CD4-positive, alpha-beta memory T cell (primary cell): ENCODE data around the gene ZBTB45. TPM values are rescaled to one million over a fixed set of nuclear protein-coding genes. Genes with fewer than 3 reads are reported as not detected.

Experiments used
- CTCF ChIA-PET: fragments of 350-600 bp; sonication (Branson Sonifier 250); formaldehyde crosslinking; loops from one replicate; lab custom pipeline; 2021; ENCODE audit warnings: inconsistent platforms; ENCODE audit not compliant: partially characterized antibody; lab: Charles Lee
- POLR2A ChIA-PET: fragments of 350-600 bp; sonication (Branson Sonifier 250); formaldehyde crosslinking; loops from one replicate; lab custom pipeline; 2021; ENCODE audit not compliant: partially characterized antibody; lab: Charles Lee
- DNase-seq, 5 donors: peaks; one replicate each; pipeline versions ENCODE4 v3.0.0 to v3.0.0-alpha.2; 2020 to 2022; ENCODE audit warnings: mixed read lengths in 1 of 5
- H3K27ac ChIP-seq: one replicate; pipeline ENCODE4 v1.7.0; 2013; ENCODE audit warnings: low read depth, low read length
- H3K27me3 ChIP-seq: 2 replicates; pipeline ENCODE4 v1.7.0; 2013; ENCODE audit warnings: mild to moderate bottlenecking, low read length, moderate library complexity; ENCODE audit not compliant: insufficient read depth
- H3K36me3 ChIP-seq: 2 replicates; pipeline ENCODE4 v1.7.0; 2013; ENCODE audit warnings: mild to moderate bottlenecking, low read length, moderate library complexity; ENCODE audit not compliant: insufficient read depth
- H3K4me1 ChIP-seq: 2 replicates; pipeline ENCODE4 v1.7.0; 2013; ENCODE audit warnings: mild to moderate bottlenecking, low read length, moderate library complexity; ENCODE audit not compliant: insufficient read depth
- H3K4me3 ChIP-seq, 2 donors: one replicate each; pipeline ENCODE4 v1.7.0; 2013; ENCODE audit warnings: low read length in 2 of 2, mild to moderate bottlenecking in 1 of 2
- H3K9me3 ChIP-seq, 2 donors: one replicate each; pipeline ENCODE4 v1.7.0; 2013; ENCODE audit warnings: low read length in 2 of 2, control low read depth in 1 of 2; ENCODE audit not compliant: control insufficient read depth in 1 of 2
- H3K27ac Mint-ChIP-seq, 7 donors: one replicate each; pipeline ENCODE4 v1.8.0; 2020 to 2021; ENCODE audit warnings: mixed read lengths in 7 of 7, mild to moderate bottlenecking in 6 of 7, inconsistent platforms in 3 of 7, moderate library complexity in 3 of 7
- H3K27me3 Mint-ChIP-seq, 2 donors: one replicate each; pipeline ENCODE4 v1.8.0; 2020 to 2021; ENCODE audit warnings: mixed read lengths in 2 of 2
- H3K36me3 Mint-ChIP-seq, 2 donors: one replicate each; pipeline ENCODE4 v1.8.0; 2020 to 2021; ENCODE audit warnings: mixed read lengths in 2 of 2, inconsistent platforms in 1 of 2, mild to moderate bottlenecking in 1 of 2
- H3K4me1 Mint-ChIP-seq, 4 donors: one replicate each; pipeline ENCODE4 v1.8.0; 2020 to 2021; ENCODE audit warnings: mixed read lengths in 4 of 4, mild to moderate bottlenecking in 1 of 4
- H3K4me3 Mint-ChIP-seq, 8 donors: one replicate each; pipeline ENCODE4 v1.8.0; 2020 to 2021; ENCODE audit warnings: mixed read lengths in 8 of 8, mild to moderate bottlenecking in 7 of 8, moderate library complexity in 6 of 8, inconsistent platforms in 3 of 8
- H3K9me3 Mint-ChIP-seq, 8 donors: one replicate each; pipeline ENCODE4 v1.8.0; 2020 to 2021; ENCODE audit warnings: mixed read lengths in 8 of 8, mild to moderate bottlenecking in 5 of 8, inconsistent platforms in 3 of 8, moderate library complexity in 1 of 8
- intact Hi-C: fragments of 100-400 bp; cut with micrococcal nuclease; formaldehyde crosslinking; loops from one replicate; pipeline ENCODE4 v1.15.1; 2023
- polyA plus RNA-seq, 2 donors: library from polyadenylated mRNA; unstranded; fragments of 300-500 nt; fragmentation: Illumina TruSeq; gene quantifications; one replicate each; pipeline ENCODE4 v1.2.3, GENCODE V29; 2021
- total RNA-seq, 2 experiments: library from RNA; stranded (reverse); gene quantifications; one replicate each; pipeline ENCODE4 v1.2.3, GENCODE V29; 2021

ZBTB45 gene
- total and polyA plus RNA-seq, 4 experiments from 2014 or later: 1.9 to 19.8 (median 13.0) TPM

- Histone ChIP-seq H3K27ac (no peak overlapping the region), H3K4me1 (peaks cover 21% of the 10 kb centered on the region), H3K36me3 (no peaks in the 10 kb centered on the region), H3K9me3 (no peaks in the 10 kb centered on the region), H3K4me3 (no peak overlapping the region), H3K27me3 (no peaks in the 10 kb centered on the region)
- intact Hi-C loops: no loop called here
- peaks cover 14 to 27% (median 22%) of the 10 kb centered on the region in 4 donors for H3K4me1 Mint-ChIP-seq
- DNase-seq: no peak
- H3K27me3 Mint-ChIP-seq: no peaks in the 10 kb centered on the region
- peak overlapping the region in 5 of 7 donors; percentile 14 to 62 (median 21) for H3K27ac Mint-ChIP-seq
- H3K9me3 Mint-ChIP-seq: no peaks in the 10 kb centered on the region
- peaks cover 0 to 13% of the 10 kb centered on the region in 2 donors for H3K36me3 Mint-ChIP-seq
- CTCF ChIA-PET: interaction anchor here (1.0 to 13.8 kb wide), 4 partner anchors 9 to 58 kb away, joined by 3 to 260 read pairs (median 7); partner anchors contain the start of gene SLC27A5
- H3K4me3 Mint-ChIP-seq: no peak overlapping the region
- POLR2A ChIA-PET: interaction anchor here (5.4 kb wide), 1 partner anchor 32 kb away, joined by 86 read pairs; the partner anchor contains the start of gene CHMP2A
Observed at GRCh38 chr19:58522709-58523108, 3.1 kb upstream of the ZBTB45 start.

GRCh38 chr19:58521651-58522050 lies 2.0 kb upstream of the ZBTB45 start:
- POLR2A ChIA-PET: interaction anchor here (3.0 to 5.4 kb wide), 6 partner anchors 24 to 339 kb away, joined by 27 to 96 read pairs (median 46); partner anchors contain the start of genes CHMP2A, MZF1, TRIM28 and UBE2M
- peaks cover 4% of the 10 kb centered on the region for H3K36me3 ChIP-seq
- Mint-ChIP-seq H3K27ac (peak overlapping the region in 3 of 7 donors; percentile 51 to 84 (median 77)), H3K9me3 (no peaks in the 10 kb centered on the region), H3K4me1 (peaks cover 14 to 37% (median 25%) of the 10 kb centered on the region in 4 donors), H3K36me3 (peaks cover 0 to 13% of the 10 kb centered on the region in 2 donors), H3K4me3 (peak overlapping the region in 3 of 8 donors; percentile 28 to 55 (median 34)), H3K27me3 (no peaks in the 10 kb centered on the region)
- H3K9me3 ChIP-seq: no peaks in the 10 kb centered on the region
- no peak overlapping the region for H3K27ac ChIP-seq
- DNase-seq: no peak
- no peaks in the 10 kb centered on the region for H3K27me3 ChIP-seq
- peaks cover 25% of the 10 kb centered on the region for H3K4me1 ChIP-seq
- CTCF ChIA-PET: interaction anchor here (0.7 to 13.8 kb wide), 4 partner anchors 8 to 59 kb away, joined by 5 to 260 read pairs (median 10); partner anchors contain the start of gene MZF1
- no peak overlapping the region for H3K4me3 ChIP-seq
- intact Hi-C loops: no loop called here

- H3K27me3 ChIP-seq: no peaks in the 10 kb centered on the region
- ChIA-PET POLR2A (interaction anchor here (0.7 to 5.4 kb wide), 30 partner anchors 12 to 1109 kb away, joined by 3 to 96 read pairs (median 8); partner anchors contain the start of genes CHMP2A, ERVK3-1, MZF1 and RPS5), CTCF (interaction anchor here (0.7 to 13.8 kb wide), 28 partner anchors 9 to 604 kb away, joined by 3 to 260 read pairs (median 4); partner anchors contain the start of genes CHMP2A, MZF1, SLC27A5 and TRIM28)
- peaks cover 13% of the 10 kb centered on the region for H3K36me3 ChIP-seq
- Mint-ChIP-seq H3K27ac (peak overlapping the region; percentile 97 to 99 (median 98)), H3K36me3 (peaks cover 6 to 17% of the 10 kb centered on the region in 2 donors), H3K27me3 (no peaks in the 10 kb centered on the region), H3K9me3 (no peaks in the 10 kb centered on the region), H3K4me3 (peak overlapping the region; percentile 92 to 97 (median 95)), H3K4me1 (peaks cover 14 to 47% (median 28%) of the 10 kb centered on the region in 4 donors)
- H3K4me3 ChIP-seq: peak overlapping the region; percentile 81 to 88
- no peaks in the 10 kb centered on the region for H3K9me3 ChIP-seq
- intact Hi-C loops: loop anchor here (1.0 kb wide), 2 partner anchors 53 to 61 kb away; partner anchors contain the start of gene MZF1
- no peak for DNase-seq
- H3K4me1 ChIP-seq: peaks cover 25% of the 10 kb centered on the region
- peak overlapping the region; percentile 82 for H3K27ac ChIP-seq
Observed at GRCh38 chr19:58520257-58520599, 618 bp upstream of the ZBTB45 start.

DNA sequence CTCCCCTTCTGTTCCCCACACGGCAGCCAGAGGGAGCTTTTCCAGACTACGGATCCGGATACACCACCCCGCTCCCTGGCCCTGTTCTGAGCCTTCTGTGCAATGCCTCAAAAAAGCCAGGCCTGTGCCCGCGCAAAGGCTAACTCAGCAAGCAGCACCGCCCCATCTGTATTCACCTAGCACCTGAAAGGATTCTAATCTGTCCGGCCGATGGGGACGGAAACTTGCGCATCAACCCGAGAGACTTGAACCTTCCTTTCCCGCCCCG lies 589 bp downstream of the ZBTB45 start:
- Histone ChIP-seq H3K9me3 (no peaks in the 10 kb centered on the region), H3K4me3 (peak overlapping the region; percentile 76 to 88), H3K36me3 (peaks cover 13% of the 10 kb centered on the region), H3K27me3 (no peaks in the 10 kb centered on the region), H3K4me1 (peaks cover 32% of the 10 kb centered on the region), H3K27ac (peak overlapping the region; percentile 82)
- Mint-ChIP-seq H3K27ac (peak overlapping the region; percentile 97 to 99 (median 98)), H3K4me1 (peaks cover 17 to 59% (median 35%) of the 10 kb centered on the region in 4 donors), H3K36me3 (peaks cover 6 to 18% of the 10 kb centered on the region in 2 donors), H3K9me3 (no peaks in the 10 kb centered on the region), H3K4me3 (peak overlapping the region; percentile 92 to 97 (median 95)), H3K27me3 (no peaks in the 10 kb centered on the region)
- CTCF ChIA-PET: interaction anchor here (1.0 to 13.8 kb wide), 8 partner anchors 19 to 156 kb away, joined by 3 to 260 read pairs (median 9); partner anchors contain the start of genes CHMP2A, TRIM28, ZNF132 and ZNF324B
- POLR2A ChIA-PET: interaction anchor here (0.9 to 5.4 kb wide), 25 partner anchors 10 to 336 kb away, joined by 3 to 96 read pairs (median 9); partner anchors contain the start of genes CHMP2A, MZF1, TRIM28 and UBE2M
- peak; percentile 39 to 65 (median 43) for DNase-seq
- intact Hi-C loops: loop anchor here (1.0 to 5.0 kb wide), 6 partner anchors 20 to 337 kb away; partner anchors contain the start of genes TRIM28, ZNF132 and ZNF446

DNA sequence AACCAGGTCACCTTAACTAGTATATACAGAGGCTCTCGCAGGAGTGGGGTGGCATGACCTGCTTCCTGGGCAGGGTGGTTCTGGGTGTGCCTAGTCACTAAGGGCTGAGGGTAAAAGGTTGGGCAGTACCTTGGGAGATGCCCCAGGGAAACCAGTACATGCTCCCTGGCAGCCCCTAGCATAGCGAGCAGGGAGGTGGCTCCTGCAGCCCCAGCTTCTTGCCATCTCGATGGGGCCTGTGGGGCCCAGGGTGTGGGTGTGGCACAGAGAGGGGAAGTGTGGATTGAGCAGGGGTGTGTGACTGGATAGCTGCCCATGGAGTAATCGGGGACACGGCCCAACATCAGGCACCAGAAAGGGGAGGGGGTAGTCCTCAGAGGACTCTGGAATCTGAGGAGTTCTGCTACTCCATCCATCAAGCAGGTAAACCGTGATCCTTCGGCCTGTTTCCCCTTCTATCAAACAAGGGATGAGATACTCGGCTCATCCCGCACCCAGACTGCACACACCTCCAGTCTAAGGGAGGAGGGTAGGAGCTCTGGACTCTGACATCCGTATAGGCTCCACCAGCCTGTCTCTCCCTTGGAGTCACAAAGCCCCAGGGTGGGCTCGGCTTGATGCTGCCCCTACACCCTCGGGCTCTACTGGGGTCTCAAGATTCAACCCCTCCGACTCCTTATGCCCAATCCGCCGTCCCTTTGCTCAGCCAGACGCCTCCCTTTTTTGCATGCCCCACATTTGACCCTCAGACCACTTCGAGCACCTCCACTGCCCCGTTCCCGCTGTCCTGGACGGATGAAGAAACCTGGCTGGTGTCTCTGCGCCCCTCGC lies 1.1 kb downstream of the ZBTB45 start:
- Mint-ChIP-seq H3K27me3 (no peaks in the 10 kb centered on the region), H3K36me3 (peaks cover 6 to 19% of the 10 kb centered on the region in 2 donors), H3K9me3 (no peaks in the 10 kb centered on the region), H3K4me3 (peak overlapping the region; percentile 92 to 97 (median 95)), H3K27ac (peak overlapping the region; percentile 97 to 99 (median 98)), H3K4me1 (peaks cover 18 to 63% (median 39%) of the 10 kb centered on the region in 4 donors)
- ChIA-PET POLR2A (interaction anchor here (0.6 to 5.4 kb wide), 25 partner anchors 9 to 336 kb away, joined by 3 to 96 read pairs (median 9); partner anchors contain the start of genes CHMP2A, MZF1, TRIM28 and UBE2M), CTCF (interaction anchor here (1.0 to 13.8 kb wide), 8 partner anchors 18 to 156 kb away, joined by 3 to 260 read pairs (median 9); partner anchors contain the start of genes CHMP2A, TRIM28, ZNF132 and ZNF324B)
- Histone ChIP-seq H3K27ac (peak overlapping the region; percentile 82), H3K36me3 (peaks cover 13% of the 10 kb centered on the region), H3K4me3 (peak overlapping the region; percentile 76 to 88), H3K27me3 (no peaks in the 10 kb centered on the region), H3K9me3 (no peaks in the 10 kb centered on the region), H3K4me1 (peaks cover 36% of the 10 kb centered on the region)
- intact Hi-C loops: loop anchor here (1.0 to 5.0 kb wide), 6 partner anchors 19 to 336 kb away; partner anchors contain the start of genes TRIM28, ZNF132 and ZNF446
- no peak for DNase-seq

DNA sequence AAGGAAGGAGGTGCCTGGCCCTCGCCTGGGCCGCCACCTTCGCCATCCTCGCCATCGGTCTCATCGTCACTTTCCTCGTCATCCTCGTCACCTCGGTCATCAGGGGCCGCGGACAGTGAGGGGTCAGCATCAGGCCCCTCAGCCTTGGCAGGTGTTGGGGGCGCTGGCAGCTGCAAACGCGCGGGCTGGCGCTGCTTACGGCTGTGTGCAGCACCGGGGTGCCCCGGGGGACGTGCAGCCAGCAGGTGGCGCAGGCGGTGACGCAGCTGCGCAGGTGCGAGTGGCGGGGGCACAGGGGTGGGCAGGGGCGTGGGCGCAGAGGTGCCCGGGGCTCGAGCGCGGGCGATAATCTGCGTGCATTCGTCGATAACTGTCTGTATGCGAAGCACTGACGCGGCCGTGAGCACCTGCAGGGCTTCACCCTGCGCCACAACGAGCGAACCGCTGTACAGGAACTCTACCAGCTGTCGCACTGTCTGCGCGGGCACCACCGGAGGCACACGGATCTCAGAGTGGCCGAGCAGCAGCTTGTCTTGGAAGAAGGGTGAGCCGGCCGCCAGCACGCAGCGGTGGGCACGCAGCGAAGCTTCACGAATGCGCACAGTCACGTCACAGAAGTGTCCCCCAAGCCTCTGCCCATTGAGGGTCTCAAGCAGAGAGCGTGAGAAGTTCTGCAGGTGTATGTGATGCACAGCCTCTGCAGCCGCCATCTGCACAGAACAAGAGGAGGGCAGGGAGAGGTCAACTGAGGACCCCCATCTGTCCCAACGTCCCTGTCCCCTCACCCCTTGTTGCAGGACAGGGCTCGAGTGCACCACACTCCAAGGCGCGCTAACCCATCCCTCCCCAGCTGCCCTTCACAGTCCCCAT lies 2.4 kb downstream of the ZBTB45 start:
- H3K4me1 ChIP-seq: peaks cover 40% of the 10 kb centered on the region
- H3K4me3 Mint-ChIP-seq: peak overlapping the region in 1 of 8 donors; percentile 34

More for the DNA sequence above, 2.4 kb downstream of the ZBTB45 start:
- no peak for DNase-seq
- peaks cover 18 to 63% (median 41%) of the 10 kb centered on the region in 4 donors for H3K4me1 Mint-ChIP-seq
- no peak overlapping the region for H3K27ac Mint-ChIP-seq
- POLR2A ChIA-PET: interaction anchor here (0.6 to 5.4 kb wide), 3 partner anchors 17 to 46 kb away, joined by 3 to 86 read pairs (median 33); partner anchors contain the start of gene CHMP2A
- Histone ChIP-seq H3K36me3 (peaks cover 13% of the 10 kb centered on the region), H3K4me3 (no peak overlapping the region), H3K9me3 (no peaks in the 10 kb centered on the region), H3K27ac (no peak overlapping the region), H3K27me3 (no peaks in the 10 kb centered on the region)
- no peaks in the 10 kb centered on the region for H3K27me3 Mint-ChIP-seq
- peaks cover 6 to 19% of the 10 kb centered on the region in 2 donors for H3K36me3 Mint-ChIP-seq
- CTCF ChIA-PET: interaction anchor here (3.9 to 13.8 kb wide), 2 partner anchors 37 to 63 kb away, joined by 28 to 260 read pairs; partner anchors contain the start of gene CHMP2A
- intact Hi-C loops: loop anchor here (5.0 kb wide), 1 partner anchor 40 kb away; the partner anchor contains the start of gene ZNF446
- H3K9me3 Mint-ChIP-seq: no peaks in the 10 kb centered on the region
